ENCODE measurements around the gene PTPRS.

The PTPRS gene

DNA sequence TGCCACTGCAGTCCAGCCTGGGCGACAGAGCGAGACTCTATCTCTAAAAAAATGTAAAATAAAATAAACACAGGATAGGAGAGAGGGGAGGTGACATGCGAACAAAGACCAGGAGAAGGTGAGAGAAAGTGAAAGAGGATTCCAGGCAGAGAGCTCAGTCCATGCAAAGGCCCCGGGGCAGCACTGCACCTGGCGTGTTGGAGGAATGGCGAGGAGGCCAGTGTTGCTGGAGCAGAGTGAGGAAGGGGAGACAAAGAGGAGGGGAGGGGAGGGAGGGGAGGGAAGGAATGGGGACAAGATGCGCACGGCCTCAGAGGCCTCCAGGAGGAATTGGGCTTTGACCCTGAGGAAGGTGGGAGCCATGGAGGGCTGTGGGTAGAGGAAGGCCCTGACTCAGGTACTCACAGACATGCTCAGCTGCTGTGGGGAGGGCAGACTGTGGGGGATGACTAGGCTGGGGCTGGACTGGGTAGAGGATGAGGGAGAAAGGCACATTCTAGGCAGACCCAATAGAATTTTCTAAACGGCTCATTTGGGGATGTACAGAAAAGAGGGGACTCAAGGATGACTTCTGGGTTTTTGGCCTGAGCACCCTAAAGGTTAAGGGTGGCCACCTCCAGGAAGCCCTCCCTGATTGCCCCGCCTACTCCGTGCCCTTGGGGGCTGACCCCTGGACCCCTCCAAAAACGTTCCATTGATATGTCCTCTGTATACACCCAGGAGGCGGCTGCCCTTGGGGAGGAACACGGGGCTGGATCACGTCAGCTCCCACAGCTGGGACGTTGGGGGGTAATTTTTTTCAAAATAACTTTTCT lies 43.9 kb downstream of the PTPRS start:
- TF ChIP-seq ZFX (IDR thresholded peaks at IDR 0.05; ENCODE audit: borderline replicate concordance): no peak
- TF ChIP-seq, protein P1, sequence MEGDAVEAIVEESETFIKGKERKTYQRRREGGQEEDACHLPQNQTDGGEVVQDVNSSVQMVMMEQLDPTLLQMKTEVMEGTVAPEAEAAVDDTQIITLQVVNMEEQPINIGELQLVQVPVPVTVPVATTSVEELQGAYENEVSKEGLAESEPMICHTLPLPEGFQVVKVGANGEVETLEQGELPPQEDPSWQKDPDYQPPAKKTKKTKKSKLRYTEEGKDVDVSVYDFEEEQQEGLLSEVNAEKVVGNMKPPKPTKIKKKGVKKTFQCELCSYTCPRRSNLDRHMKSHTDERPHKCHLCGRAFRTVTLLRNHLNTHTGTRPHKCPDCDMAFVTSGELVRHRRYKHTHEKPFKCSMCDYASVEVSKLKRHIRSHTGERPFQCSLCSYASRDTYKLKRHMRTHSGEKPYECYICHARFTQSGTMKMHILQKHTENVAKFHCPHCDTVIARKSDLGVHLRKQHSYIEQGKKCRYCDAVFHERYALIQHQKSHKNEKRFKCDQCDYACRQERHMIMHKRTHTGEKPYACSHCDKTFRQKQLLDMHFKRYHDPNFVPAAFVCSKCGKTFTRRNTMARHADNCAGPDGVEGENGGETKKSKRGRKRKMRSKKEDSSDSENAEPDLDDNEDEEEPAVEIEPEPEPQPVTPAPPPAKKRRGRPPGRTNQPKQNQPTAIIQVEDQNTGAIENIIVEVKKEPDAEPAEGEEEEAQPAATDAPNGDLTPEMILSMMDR (IDR thresholded peaks at IDR 0.05): no peak

GRCh38 chr19:5296021-5296420 lies 44.6 kb downstream of the PTPRS start:
- H3K27ac ChIP-seq: no peak overlapping the region
- TF ChIP-seq ZFX (IDR thresholded peaks at IDR 0.05; ENCODE audit: borderline replicate concordance): no peak
- TF ChIP-seq, protein P1 (IDR thresholded peaks at IDR 0.05): no peak

More for the DNA sequence above, 43.9 kb downstream of the PTPRS start:
- H3K27ac ChIP-seq: no peak overlapping the region

DNA sequence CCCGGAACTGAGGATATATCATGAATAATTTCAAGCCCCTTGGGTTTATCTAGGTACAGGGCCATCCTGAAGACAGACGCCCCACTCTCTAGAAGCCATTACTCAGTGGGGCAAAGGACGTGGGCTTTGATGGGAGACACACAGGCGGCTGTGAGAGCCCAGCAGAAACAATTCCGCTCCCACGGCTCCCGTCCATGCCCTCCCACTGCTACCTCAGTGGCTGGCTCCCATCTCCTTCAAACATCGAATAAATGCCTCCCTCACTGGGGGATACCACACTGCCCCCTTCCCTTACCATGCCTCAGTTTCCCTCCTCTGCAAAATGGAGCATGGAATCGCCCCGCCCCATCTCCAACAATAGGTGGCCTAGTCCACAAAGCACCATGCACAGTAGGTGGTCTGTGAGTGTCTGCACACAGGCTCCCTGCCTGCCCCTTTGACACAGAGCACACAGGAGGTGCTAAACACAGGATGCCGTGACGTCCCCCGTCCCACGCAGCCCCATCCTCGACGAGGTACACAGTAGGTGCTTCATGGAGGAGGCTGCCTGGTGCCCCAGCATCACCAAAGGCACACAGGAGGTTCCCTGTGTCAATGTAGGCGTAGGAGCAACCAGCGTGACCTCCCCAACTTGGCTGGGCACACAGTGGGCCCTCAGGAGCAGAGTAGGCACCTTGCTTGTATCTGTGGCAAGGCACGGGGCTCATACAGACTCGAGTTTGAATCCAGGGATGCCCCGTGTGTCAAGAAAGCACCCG lies 46.0 kb downstream of the PTPRS start:
- H3K27ac ChIP-seq: peak overlapping the region; percentile 20; the same call in 1 of the 2 replicates

GRCh38 chr19:5293612-5294378 lies 46.8 kb downstream of the PTPRS start:
- peak overlapping the region; percentile 20 for H3K27ac ChIP-seq

More for the DNA sequence above, 46.0 kb downstream of the PTPRS start:
- no peak for TF ChIP-seq ZFX (IDR thresholded peaks at IDR 0.05; ENCODE audit: borderline replicate concordance)
- TF ChIP-seq, protein P1 (IDR thresholded peaks at IDR 0.05): no peak

GRCh38 chr19:5292822-5293611 lies 47.6 kb downstream of the PTPRS start:
- H3K27ac ChIP-seq: peak overlapping the region; percentile 20; the same call in 1 of the 2 replicates

More at GRCh38 chr19:5293612-5294378, 46.8 kb downstream of the PTPRS start:
- TF ChIP-seq ZFX (IDR thresholded peaks at IDR 0.05; ENCODE audit: borderline replicate concordance): no peak
- TF ChIP-seq, protein P1 (IDR thresholded peaks at IDR 0.05): no peak

GRCh38 chr19:5292453-5292821 lies 48.2 kb downstream of the PTPRS start:
- H3K27ac ChIP-seq: no peak overlapping the region
- TF ChIP-seq ZFX (IDR thresholded peaks at IDR 0.05; ENCODE audit: borderline replicate concordance): no peak
- TF ChIP-seq, protein P1 (IDR thresholded peaks at IDR 0.05): no peak

More at GRCh38 chr19:5292822-5293611, 47.6 kb downstream of the PTPRS start:
- TF ChIP-seq, protein P1 (IDR thresholded peaks at IDR 0.05): no peak
- no peak for TF ChIP-seq ZFX (IDR thresholded peaks at IDR 0.05; ENCODE audit: borderline replicate concordance)

Data from 22Rv1 (cell line).